GM21367 (cell line): ENCODE data around the gene THUMPD1.
"Not testable (repeated sequence)": the region's sequence is repeated elsewhere in the genome, so short reads cannot be mapped to it uniquely, and the experiment has no call there.

Experiments used
- ATAC-seq: cut with Tn5 transposase; IDR thresholded peaks from one replicate; pipeline ENCODE4 v1.9.1; 2021; ENCODE audit not compliant: unreplicated experiment

The THUMPD1 gene

GRCh38 chr16:20696618-20697017 is 45.0 kb downstream of the THUMPD1 start:
- no peak for ATAC-seq

- ATAC-seq, result no peak
These were observed 46.6 kb downstream of the THUMPD1 start for GRCh38 chr16:20695024-20695423.

GRCh38 chr16:20694096-20694495 is 47.5 kb downstream of the THUMPD1 start:
- ATAC-seq, result not testable (repeated sequence)

GRCh38 chr16:20689668-20690067 is 52.0 kb downstream of the THUMPD1 start:
- ATAC-seq, result no peak

- no peak for ATAC-seq
These were observed 57.8 kb downstream of the THUMPD1 start for GRCh38 chr16:20683812-20684211.
